ENCODE results near the gene GGA2.
A peak's percentile ranks its signal among the peaks of the same experiment; 100 is the strongest.

Gene GGA2

GRCh38 chr16:23433261-23433920, 76.9 kb downstream of the GGA2 start:
- no peak overlapping the region for H3K4me3 ChIP-seq (ENCODE audit: low read depth, low read length)
- DNase-seq (ENCODE audit: low read depth) = no peak

- no peak for DNase-seq (ENCODE audit: low read depth)
- no peak overlapping the region for H3K4me3 ChIP-seq (ENCODE audit: low read depth, low read length)
Measured at GRCh38 chr16:23432176-23433128, 77.8 kb downstream of the GGA2 start.

GRCh38 chr16:23428351-23428750, 81.9 kb downstream of the GGA2 start:
- no peak for DNase-seq (ENCODE audit: low read depth)
- no peak overlapping the region for H3K4me3 ChIP-seq (ENCODE audit: low read depth, low read length)

- H3K4me3 ChIP-seq (ENCODE audit: low read depth, low read length) = no peak overlapping the region
- DNase-seq (ENCODE audit: low read depth) = no peak
Measured at GRCh38 chr16:23424292-23424958, 85.9 kb downstream of the GGA2 start.

- no peak overlapping the region for H3K4me3 ChIP-seq (ENCODE audit: low read depth, low read length)
- peak; percentile 83 for DNase-seq (ENCODE audit: low read depth)
Measured at GRCh38 chr16:23423496-23424049, 86.7 kb downstream of the GGA2 start.

- no peak overlapping the region for H3K4me3 ChIP-seq (ENCODE audit: low read depth, low read length)
Measured at GRCh38 chr16:23420011-23420410, 90.3 kb downstream of the GGA2 start.

GRCh38 chr16:23416816-23417215, 93.5 kb downstream of the GGA2 start:
- DNase-seq (ENCODE audit: low read depth) = no peak
- H3K4me3 ChIP-seq (ENCODE audit: low read depth, low read length) = no peak overlapping the region

More at GRCh38 chr16:23420011-23420410, 90.3 kb downstream of the GGA2 start:
- DNase-seq (ENCODE audit: low read depth) = no peak

GRCh38 chr16:23414731-23415130, 95.6 kb downstream of the GGA2 start:
- H3K4me3 ChIP-seq (ENCODE audit: low read depth, low read length) = no peak overlapping the region
- no peak for DNase-seq (ENCODE audit: low read depth)

Data from skeletal muscle cell (primary cell).